Esophagus squamous epithelium (tissue), 4 donors: ENCODE data around the gene KBTBD3.

Experiments used
- CTCF ChIP-seq, 6 experiments: fragments of 450-650 bp in 4 of 6; fragments of 200-600 bp in 2 of 6; sonication (generic) in 2 of 6; IDR thresholded peaks; one replicate each; pipeline ENCODE4 v1.5.1; 2016 to 2019; ENCODE audit warnings: antibody characterized with exemption in 6 of 6, mild to moderate bottlenecking in 4 of 6, moderate library complexity in 4 of 6
- POLR2A ChIP-seq, 4 donors: fragments of 450-650 bp; IDR thresholded peaks; one replicate each; pipeline ENCODE4 v1.6.1; 2017; ENCODE audit warnings: antibody characterized with exemption in 4 of 4, mild to moderate bottlenecking in 4 of 4, moderate library complexity in 3 of 4

- no peak for TF ChIP-seq CTCF (IDR thresholded peaks at IDR 0.05)
- no peak for TF ChIP-seq POLR2A (IDR thresholded peaks at IDR 0.05)
Measured at GRCh38 chr11:106047631-106048030, 29.5 kb downstream of the KBTBD3 start.
